ENCODE measurements around the gene LONP2. TPM values are rescaled to one million over a fixed set of nuclear protein-coding genes. Genes with fewer than 3 reads are reported as not detected.

LONP2 gene
- polyA plus RNA-seq, 2 of the 4 experiments (the other 2 are of a cell fraction): 27.8 to 51.3 TPM

DNA sequence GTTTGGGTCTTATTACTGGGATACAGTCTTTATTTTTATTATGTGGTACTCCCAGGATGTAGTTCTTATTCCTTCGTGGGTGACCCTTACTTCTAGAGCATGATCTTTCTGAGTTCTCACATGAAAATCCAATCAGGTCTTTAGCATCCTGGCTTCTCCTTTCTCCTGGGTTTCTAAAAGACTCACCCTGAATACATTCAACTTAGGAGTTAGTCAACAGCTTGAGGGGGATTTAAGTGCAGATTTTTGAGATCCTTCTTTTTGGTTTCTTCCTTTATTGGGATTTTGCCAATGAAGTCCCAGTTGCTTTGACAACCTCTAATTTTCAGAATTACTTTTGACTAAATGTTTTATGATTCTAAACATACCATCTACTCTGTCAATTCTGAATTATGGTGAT is 72.9 kb downstream of the LONP2 start (continued):
- TF ChIP-seq, protein P1, sequence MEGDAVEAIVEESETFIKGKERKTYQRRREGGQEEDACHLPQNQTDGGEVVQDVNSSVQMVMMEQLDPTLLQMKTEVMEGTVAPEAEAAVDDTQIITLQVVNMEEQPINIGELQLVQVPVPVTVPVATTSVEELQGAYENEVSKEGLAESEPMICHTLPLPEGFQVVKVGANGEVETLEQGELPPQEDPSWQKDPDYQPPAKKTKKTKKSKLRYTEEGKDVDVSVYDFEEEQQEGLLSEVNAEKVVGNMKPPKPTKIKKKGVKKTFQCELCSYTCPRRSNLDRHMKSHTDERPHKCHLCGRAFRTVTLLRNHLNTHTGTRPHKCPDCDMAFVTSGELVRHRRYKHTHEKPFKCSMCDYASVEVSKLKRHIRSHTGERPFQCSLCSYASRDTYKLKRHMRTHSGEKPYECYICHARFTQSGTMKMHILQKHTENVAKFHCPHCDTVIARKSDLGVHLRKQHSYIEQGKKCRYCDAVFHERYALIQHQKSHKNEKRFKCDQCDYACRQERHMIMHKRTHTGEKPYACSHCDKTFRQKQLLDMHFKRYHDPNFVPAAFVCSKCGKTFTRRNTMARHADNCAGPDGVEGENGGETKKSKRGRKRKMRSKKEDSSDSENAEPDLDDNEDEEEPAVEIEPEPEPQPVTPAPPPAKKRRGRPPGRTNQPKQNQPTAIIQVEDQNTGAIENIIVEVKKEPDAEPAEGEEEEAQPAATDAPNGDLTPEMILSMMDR (IDR thresholded peaks at IDR 0.05): no peak
- no peak for TF ChIP-seq RCOR1 (IDR thresholded peaks at IDR 0.05; ENCODE audit: low read depth, low read length)
- no peak for TF ChIP-seq FOSB (CRISPR knock-in tag; IDR thresholded peaks at IDR 0.05)

DNA sequence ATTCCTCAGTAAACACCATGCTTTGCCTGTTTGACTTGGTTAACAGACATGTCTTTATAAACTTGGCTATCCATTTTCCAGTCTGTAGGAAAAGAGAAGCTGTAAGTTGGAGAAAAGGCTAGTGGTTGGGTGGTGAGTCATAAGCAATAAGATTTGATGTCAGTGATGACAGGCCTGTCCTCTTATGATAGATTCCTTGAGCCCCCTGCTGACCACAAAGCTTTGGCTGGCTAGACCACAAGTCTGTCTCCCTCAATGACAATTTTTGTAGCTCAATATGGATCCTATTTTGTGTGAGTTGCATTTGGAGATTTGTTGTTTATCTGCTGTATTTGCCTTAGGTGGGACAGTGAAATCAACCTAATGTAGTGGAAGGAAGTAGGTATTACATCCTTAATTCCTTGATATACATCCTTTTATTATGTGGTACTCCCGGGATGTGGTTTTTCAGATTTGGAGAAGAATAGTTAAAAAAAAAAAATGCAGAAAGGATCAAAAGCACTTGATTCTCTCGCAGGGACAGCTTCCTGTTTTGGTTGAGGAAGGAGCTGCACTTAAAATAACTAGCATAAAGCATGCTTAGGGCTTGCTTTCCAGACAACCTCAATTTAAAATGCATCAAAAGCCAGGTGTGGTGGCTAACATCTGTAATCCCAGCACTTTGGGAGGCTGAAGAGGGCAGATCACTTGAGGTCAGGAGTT is 73.7 kb downstream of the LONP2 start:
- 96% methylated on average over 2 of the region's 2 CpGs for WGBS (ENCODE audit: missing lambda C conversion rate)
- TF ChIP-seq HEYL (CRISPR knock-in tag; IDR thresholded peaks at IDR 0.05) (no peak), FOSL2 (IDR thresholded peaks at IDR 0.05) (no peak), FOSL2 (CRISPR knock-in tag; IDR thresholded peaks at IDR 0.05) (peak; percentile 57; the same call in 1 of the 2 replicates), JUN (IDR thresholded peaks at IDR 0.05) (no peak)
- Histone ChIP-seq H3K4me2 (no peak overlapping the region), H3K9me3 (peaks cover 4% of the 10 kb centered on the region; the same call in 2 of the 3 replicates), H3K4me1 (peaks cover 7% of the 10 kb centered on the region; the same call in 1 of the 3 replicates), H3K4me3 (no peak overlapping the region), H3K27ac (no peak overlapping the region)
- peak in 1 of 2 experiments; percentile 47; a peak in 1 of 6 replicates for ATAC-seq
- POLR2A ChIA-PET: no interaction called here
- CTCF ChIA-PET: interaction anchor here (0.7 to 1.4 kb wide), 2 partner anchors 18 to 1280 kb away, joined by 3 read pairs; no protein-coding TSS in a partner anchor
- DNase-seq (ENCODE audit: low read depth in 1 of 2, low spot score in 1 of 2): peak in 1 of 2 experiments; percentile 33
- no peak for FAIRE-seq

DNA sequence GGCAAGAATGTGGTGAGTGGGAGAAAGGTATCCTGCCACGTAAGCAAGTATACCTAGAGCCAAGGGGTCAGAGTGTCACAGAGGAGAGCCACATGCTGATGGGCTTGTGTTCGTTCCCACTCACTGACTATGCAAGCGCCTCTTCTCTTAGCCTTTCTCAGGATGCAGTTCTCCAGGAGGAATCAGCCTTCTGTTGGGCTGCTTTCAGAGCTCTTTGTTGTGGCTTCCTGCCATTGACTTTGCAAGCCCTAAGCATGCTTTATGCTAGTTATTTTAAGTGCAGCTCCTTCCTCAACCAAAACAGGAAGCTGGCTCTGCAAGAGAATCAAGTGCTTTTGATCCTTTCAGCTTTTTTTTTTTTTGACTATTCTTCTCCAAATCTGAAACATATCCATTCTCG is 74.5 kb downstream of the LONP2 start:
- no peak for ATAC-seq
- Histone ChIP-seq H3K27ac (no peak overlapping the region), H3K4me2 (no peak overlapping the region), H3K4me1 (peaks cover 7% of the 10 kb centered on the region; the same call in 1 of the 3 replicates), H3K9me3 (no peaks in the 10 kb centered on the region), H3K4me3 (no peak overlapping the region)
- TF ChIP-seq EHMT2 (IDR thresholded peaks at IDR 0.05; ENCODE audit: low read depth) (no peak), GATA3 (IDR thresholded peaks at IDR 0.05; ENCODE audit: borderline replicate concordance) (no peak), KDM1A (IDR thresholded peaks at IDR 0.05; ENCODE audit: low read depth) (no peak), MAZ (IDR thresholded peaks at IDR 0.05; ENCODE audit: borderline replicate concordance, low read depth, low read length) (no peak), JUN (IDR thresholded peaks at IDR 0.05) (no peak), ESRRA (IDR thresholded peaks at IDR 0.05; ENCODE audit: borderline replicate concordance, low read length) (no peak), NR3C1 (IDR thresholded peaks at IDR 0.05) (no peak), PHF8 (IDR thresholded peaks at IDR 0.05; ENCODE audit: borderline replicate concordance, low read depth) (no peak), SREBF2 (IDR thresholded peaks at IDR 0.05) (no peak), CBX8 (IDR thresholded peaks at IDR 0.05) (no peak), NPAS2 (CRISPR knock-in tag; IDR thresholded peaks at IDR 0.05; ENCODE audit: borderline replicate concordance) (no peak), FOXS1 (CRISPR knock-in tag; IDR thresholded peaks at IDR 0.05) (no peak), KDM5A (IDR thresholded peaks at IDR 0.05) (no peak), TFCP2L1 (CRISPR knock-in tag; IDR thresholded peaks at IDR 0.05) (no peak)
- TF ChIP-seq, protein P2, sequence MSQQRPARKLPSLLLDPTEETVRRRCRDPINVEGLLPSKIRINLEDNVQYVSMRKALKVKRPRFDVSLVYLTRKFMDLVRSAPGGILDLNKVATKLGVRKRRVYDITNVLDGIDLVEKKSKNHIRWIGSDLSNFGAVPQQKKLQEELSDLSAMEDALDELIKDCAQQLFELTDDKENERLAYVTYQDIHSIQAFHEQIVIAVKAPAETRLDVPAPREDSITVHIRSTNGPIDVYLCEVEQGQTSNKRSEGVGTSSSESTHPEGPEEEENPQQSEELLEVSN (IDR thresholded peaks at IDR 0.05; ENCODE audit: borderline replicate concordance, low read depth): no peak
- TF ChIP-seq, protein P3, sequence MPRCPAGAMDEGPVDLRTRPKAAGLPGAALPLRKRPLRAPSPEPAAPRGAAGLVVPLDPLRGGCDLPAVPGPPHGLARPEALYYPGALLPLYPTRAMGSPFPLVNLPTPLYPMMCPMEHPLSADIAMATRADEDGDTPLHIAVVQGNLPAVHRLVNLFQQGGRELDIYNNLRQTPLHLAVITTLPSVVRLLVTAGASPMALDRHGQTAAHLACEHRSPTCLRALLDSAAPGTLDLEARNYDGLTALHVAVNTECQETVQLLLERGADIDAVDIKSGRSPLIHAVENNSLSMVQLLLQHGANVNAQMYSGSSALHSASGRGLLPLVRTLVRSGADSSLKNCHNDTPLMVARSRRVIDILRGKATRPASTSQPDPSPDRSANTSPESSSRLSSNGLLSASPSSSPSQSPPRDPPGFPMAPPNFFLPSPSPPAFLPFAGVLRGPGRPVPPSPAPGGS (IDR thresholded peaks at IDR 0.05): no peak
- ChIA-PET CTCF (interaction anchor here (0.7 to 1.4 kb wide), 2 partner anchors 17 to 231 kb away, joined by 3 read pairs; no protein-coding TSS in a partner anchor), POLR2A (no interaction called here)
- 95% methylated on average over 4 of the region's 4 CpGs for WGBS (ENCODE audit: missing lambda C conversion rate)
- DNase-seq (ENCODE audit: low read depth in 1 of 2, low spot score in 1 of 2): no peak
- FAIRE-seq: no peak
